ENCODE measurements around the gene SSRP1.

DNA sequence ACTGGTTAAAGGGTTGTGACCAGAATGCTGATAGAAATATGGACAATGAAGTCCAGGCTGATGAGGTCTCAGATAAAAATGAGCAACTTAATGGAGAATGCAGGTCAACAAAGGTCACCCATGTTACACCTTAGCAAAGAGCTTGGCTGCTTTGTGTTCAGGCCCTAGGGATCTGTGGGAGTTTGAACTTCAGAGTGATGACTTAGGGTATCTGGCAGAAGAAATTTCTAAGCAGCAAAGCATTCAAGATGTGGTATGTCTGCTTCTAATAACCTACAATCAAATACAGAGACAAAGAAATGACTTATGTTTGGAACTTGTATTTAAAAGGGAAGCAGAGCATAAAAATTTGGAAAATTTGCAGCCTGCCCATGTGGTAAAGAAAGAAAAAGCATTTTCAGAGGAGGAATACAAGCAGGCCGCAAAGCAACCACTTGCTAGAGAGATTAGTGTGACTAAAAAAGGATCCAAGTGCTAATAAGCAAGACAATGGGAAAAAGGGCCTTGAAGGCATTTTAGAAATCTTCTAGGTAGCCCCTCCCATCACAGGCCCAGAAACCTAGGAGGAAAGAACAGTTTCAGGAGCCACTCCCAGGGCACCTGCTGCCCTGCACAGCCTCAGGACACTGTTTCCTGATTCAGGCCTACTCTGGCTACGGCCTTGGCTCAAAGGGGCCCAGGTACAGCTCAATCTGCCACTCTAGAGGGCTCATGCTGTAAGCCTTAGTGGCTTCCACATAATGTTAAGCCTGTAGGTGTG lies 52.3 kb downstream of the SSRP1 start:
- TF ChIP-seq CTCF (IDR thresholded peaks at IDR 0.05; ENCODE audit: low read length) (no peak), EZH2phosphoT487 (IDR thresholded peaks at IDR 0.05; ENCODE audit: low read length) (no peak)

Data from MM.1S (cell line).